GM19324 (cell line): ENCODE results near the gene SLC15A3.
"Not testable (repeated sequence)": the region's sequence is repeated elsewhere in the genome, so short reads cannot be mapped to it uniquely, and the experiment has no call there.

Source experiments
- ATAC-seq: cut with Tn5 transposase; IDR thresholded peaks from one replicate; pipeline ENCODE4 v1.9.1; 2021; ENCODE audit warnings: mild to moderate bottlenecking, moderate library complexity; ENCODE audit not compliant: unreplicated experiment, low FRiP score

The SLC15A3 gene

DNA sequence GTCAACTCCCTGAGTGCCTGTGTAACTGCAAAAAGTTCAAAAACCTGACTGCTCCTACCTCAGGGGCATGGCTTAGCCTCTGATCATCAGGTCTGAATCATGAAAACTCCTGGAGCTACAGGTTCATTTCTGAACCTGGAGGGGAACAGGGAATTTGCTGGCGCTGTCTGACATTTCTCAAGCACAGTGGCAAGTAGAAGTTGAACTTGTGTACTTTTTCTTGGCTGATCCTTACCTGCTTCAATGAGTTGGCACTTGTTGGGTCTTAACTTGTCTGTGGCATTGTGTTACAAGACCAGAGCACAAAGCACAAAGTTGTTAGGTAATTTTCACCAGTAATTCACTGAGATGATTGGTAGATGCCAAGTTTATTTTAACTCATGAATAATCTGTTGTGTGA is 34.7 kb downstream of the SLC15A3 start:
- no peak for ATAC-seq

DNA sequence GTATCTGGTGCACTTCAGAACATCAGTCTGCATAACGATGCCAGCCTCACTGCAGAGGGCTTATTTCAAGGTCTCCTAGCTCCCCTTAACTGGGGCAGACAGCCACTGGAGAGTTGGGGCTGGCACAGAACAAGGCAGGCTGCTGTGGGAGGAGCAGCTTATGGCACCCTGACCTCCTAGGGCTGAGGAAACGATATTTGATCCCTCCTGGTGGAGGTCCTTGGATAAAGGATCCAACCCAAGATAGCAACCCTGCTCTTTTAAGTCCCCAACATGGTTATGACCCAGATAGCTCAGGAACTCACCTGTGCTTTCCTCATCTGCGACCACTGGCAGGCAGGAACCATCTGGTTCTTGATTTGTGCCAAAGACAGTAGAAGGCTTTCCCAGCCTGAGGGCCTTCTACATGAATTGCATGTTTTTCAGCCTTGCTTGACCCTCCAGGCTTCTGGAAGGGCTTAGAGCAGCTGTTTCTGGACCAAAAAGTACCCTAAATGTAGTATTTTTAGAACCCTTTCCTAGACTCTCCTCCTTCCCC is 35.2 kb downstream of the SLC15A3 start:
- ATAC-seq, result no peak

DNA sequence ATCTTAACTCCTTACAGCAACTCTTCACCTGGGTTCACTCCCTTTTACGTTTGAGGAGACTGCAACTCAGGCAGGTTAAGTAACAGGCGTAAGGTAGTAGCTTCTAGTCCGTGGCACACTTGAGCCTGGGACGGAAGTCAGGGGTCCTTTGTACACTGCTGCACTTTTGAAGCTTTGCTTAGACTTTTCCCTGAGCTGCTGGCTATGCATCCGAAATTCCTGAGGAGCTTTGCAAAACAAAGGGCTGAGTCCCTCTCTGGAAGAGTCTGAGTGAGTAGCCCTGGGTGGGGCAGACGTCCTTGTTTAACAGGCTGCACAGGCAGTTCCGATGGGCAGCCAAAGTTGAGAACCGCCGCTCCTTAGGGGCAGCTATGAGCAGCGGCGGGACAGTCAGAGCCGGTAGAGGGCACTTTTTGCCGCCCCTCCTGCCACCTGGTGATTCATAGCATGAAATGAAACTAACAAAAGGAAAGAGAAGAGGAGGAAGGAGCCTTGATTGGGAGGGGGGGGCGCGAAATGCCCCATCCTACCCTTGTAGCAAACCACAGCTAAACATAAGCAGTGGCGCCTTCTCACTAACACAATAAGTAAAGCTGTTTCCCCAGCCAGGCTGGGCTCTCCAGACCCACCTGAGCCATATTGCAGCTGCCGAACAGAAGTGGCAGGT is 36.6 kb downstream of the SLC15A3 start:
- peak; percentile 41 for ATAC-seq

DNA sequence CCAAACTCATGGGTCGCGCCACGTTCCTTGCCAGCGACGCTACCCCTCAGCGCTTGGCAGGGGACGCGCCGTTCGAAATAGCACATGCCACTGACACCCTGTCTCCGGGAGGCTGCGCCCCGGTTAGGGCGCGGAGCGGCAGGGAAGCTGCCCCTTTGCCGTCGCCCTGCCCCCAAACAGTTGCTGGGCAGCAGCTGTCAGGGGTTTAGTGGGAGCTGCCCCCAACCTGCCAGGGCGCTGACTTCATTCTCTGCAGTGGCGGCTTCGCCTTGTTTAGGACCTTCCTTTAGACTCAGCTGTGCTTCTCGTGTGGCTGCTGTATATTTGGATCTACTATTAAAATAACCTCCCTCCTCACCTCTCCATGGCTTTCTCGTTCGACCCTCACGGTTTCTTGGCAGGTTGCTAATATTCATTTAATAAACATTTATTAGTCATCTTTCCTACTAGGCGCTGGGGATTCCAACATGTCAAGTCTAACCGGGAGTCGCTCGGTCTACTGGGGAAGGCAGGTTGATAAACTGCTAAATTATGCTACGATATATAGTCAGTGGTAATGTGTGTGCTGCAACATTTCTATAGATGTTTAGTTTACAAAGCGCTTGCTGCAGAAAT is 37.2 kb downstream of the SLC15A3 start:
- ATAC-seq, result no peak

DNA sequence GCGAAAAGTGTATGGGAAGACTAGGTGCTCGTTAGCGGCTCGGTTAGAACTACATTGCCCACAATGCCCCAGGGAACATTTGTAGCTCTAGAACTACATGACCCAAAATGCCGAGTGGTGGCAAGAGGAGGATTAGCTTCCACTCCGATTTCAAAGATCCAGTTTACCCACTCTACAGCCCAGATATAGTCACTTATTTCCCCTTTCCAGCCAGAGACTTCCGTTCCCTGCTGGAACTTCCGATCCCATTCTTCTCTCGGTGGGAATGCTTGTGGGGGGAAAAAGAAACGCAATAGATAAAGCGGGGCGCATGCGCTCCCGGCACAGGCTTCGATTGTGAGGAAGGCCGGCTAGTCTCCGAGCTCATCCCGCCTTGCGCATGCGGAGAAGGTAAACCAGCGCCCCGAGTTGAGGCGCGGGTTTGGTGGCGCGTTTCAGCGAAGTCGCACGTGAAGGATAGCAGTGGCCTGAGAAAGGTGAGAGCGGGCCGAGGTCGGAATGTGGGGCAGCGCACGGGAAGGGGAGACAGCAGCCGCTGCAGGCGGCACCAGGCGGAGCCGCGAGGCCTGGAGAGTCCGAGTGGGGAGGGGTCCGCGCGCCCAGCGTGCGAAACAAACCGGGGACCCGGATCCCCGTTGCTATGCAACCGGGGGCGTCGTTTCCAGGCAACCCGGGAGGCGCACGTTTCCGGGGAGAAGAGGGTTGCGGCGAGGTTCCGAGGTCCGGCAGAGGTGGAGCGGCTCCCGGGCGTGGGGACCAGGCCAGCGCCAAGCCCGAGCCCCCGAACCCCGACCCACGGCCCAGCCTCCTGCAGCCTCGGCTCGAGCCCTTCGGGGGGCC is 38.0 kb downstream of the SLC15A3 start, which contains the start of gene TMEM109:
Gene TMEM109, plus strand, starts transcription at position 366 of the 840 bp plus-strand sequence. CDS start 5,536 bp downstream, outside the sequence.
- ATAC-seq, result peak; percentile 56

DNA sequence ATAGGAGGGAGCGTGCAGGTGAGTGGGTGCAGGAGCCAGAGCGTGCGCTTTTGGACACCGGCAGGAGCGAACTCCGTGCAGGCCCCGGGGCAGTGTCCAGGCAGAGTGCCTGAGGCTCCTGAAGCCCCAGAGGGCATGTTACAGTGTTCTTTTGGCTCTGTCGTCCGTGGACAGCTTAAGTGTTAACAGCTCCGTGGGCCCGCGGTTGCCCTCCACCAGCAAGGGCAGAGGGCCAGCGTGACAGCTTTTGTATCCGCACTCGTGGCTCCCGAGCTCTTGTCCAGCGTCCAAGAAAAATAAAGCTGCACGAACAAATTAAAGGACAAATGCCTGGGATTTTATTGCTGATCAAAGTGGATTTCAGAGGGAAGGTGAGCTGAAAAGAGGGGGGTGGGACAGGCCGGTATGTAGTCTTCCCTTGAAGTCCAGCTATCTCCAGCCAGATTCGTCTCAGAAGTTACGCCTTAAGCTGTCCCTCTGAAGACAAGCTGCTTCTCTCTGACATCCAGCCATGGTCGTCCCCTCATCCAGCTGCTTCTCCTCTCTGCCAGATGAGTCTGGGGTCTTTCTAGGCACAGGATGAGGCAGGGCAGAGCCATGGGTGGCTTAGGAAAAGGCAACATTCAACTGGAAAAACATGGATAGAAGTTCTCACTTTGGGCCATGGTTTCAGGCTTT is 39.0 kb downstream of the SLC15A3 start:
- no peak for ATAC-seq

DNA sequence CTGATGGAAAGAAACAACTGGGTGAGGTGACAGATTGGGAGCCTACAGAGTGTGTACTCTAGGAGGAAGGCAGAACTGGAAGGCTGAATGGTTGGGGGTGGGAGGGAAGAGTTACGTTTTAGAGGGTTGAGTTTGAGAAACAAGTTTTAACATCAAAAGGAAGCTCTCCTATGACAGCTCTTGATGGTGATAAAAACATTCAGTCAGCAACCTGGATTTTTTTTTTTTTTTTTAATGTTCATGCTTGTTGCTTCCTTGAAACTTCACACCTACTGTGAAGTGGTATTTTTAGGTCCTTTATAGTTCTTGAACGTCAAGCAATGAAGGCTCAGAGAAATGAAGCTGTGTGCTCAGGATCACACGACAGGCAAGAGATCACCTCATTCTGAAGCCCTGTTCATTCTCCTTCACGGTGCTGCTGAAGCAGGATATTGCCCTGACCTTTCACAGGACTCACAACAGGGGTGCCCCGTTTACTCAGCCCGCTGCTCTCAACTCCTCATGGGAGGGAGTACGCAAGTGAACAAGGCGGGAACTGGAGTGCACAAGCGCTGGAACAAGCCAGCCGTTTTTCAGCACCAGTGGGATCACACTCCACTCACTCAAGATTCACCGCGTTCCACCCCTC is 39.6 kb downstream of the SLC15A3 start:
- ATAC-seq, result no peak

DNA sequence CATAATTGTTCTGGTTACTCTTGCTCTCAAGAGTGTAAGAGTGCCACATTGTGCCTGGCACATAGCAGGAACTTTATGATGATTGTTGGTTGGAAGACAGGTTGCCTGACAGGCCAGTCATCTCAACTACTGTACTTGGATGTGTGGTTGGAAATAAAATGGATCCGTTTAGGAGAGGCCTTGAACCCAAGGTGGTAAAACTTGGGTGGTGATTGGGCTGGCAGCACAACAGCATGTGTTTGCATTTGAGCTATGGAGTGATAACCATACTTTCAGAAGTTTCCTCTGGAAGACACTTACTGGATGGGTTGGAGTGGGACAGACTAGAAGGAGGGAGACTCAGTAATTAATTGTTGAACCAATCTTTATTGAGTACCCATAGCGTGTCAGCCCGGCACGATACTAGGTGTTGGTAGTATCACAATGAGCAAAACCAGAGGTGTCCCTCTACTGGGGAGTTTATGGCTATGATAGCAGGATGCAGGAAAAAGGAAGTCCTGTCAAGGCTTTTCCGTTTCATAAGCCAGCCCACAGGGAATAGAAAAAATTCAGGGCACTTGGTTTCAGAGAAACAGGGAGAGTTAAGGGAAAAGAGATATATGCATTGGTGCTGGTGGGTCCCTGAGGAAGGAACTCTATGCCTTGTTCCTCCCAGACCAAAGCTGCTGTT is 41.1 kb downstream of the SLC15A3 start:
- ATAC-seq, result no peak

DNA sequence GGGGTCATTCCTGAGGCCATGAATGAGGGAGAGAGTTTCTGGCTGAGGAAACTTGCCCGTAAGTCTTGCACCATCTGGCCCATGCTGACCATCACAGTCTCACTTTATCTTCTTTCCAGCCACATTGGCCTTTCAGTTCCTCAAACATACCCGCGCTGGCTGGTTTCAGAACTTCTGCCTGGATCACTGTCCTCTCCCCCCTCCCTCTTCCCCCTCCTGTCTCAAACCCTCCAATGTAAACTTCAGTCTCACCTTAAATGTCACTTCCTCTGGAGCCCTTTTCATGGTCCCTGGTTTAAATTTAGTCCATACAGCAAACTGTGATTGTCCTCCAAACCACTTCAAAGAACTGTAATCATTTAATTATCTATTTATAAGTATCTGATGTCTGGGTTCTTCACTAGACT is 41.7 kb downstream of the SLC15A3 start:
- peak; percentile 35 for ATAC-seq

DNA sequence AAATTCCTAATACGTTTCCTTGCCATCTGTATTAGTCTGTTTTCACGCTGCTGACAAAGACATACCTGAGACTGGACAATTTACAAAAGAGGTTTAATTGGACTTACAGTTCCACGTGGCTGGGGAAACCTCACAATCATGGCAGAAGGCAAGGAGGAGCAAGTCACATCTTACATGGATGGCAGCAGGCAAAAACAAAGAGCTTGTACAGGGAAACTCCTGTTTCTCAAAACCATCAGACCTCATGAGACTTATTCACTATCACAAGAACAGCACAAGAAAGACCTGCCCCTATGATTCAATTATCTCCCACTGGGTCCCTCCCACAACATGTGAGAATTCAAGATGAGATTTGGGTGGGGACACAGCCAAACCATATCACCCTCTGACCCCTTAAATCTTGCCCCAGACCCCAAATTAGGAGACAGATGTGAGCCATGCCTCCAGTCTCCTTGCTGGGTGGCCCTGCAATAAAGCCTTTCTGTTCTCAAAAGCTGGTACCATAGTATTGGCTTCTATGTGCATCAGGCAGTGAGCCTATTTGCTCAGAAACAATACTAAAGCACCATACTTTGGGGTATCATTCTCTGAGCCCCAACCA is 42.2 kb downstream of the SLC15A3 start:
- not testable (repeated sequence) for ATAC-seq

DNA sequence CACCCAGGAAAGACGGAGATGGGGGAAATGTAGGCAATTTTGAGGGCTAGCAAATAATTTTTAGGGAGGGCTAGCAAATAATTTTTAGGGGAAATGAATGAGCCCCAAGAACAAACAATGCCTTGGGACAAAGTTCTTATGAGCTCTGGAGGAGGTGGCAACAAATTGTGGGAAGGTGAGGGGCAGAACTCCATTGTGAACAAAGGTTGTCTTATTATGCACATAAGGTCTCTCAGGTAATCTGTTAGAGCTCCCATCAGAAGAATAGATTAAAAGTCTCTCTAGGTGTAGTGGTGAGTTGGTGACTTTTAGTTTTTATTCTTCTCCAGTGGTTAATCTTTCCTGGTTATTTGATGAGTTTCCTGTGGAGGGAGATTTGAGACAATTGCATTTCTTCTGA is 43.2 kb downstream of the SLC15A3 start:
- no peak for ATAC-seq

DNA sequence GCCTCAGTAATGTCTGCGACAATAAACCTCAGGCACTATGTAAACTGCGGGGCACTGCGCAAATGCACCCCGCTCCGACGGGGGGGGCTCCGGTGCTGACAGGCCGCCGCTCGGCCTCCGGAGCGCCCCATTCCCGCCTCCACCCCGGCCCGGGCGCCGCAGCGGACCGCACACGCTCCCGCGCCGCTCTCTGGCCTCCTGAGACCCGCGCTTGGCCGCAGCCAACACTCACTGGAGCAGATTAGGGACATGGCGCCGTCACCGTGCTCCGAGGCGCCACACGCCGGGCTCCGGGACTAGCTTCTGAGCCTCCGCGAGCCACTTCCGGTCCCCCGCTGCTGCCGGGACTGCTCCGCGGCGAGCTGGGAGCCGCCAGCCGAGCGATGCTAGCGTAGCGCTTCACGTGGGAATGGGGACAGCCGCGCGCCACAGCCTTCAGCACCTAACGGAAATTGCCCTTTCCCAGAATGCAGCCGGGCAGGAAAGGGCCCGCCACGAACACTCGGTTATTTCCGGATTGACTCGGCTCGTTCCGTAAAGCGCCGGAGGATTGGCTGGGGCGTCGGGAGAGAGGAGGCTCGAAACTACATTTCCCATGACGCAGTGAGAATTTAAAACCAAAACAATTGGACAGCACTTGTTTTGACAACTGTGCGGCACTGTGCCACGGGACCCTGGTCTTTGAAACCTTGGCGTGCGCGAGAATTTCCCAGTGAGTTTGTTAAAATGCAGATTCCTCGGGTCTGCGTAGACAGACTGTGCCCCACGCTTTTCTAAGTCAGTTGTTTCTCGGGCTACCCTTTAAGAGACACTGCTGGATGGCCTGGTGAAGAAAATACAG is 45.6 kb downstream of the SLC15A3 start, which contains the start of gene PRPF19:
Gene PRPF19, minus strand, starts transcription at position 454 of the 841 bp plus-strand sequence. Its CDS starts 203 bp downstream, at position 251.
- ATAC-seq, result peak; percentile 84

DNA sequence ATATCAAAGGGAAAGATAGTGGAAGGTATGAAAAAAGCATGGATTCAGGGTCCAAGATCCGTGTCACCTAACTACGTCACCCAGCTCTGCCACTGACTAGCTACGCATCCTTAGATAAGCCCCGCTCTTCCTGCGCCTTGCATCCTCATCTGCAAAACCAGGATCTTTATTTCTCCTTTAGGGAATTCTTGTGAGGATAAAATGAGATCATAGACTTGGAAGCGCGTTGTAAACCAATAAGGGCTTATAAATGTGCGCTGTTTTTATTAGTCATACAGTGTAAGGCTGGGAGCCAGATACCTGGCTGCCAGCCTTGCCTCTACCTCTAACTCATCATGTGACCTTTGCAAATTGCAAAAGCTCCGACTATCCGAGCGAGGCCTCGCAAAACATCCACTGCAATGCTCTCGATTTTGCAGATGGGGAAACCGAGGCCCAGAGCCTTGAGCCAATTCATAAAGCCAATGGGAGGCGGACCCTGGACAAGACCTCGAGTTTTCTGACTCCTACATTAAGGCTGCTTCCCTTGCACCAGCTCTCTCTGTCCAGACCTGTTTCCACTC is 46.3 kb downstream of the SLC15A3 start:
- no peak for ATAC-seq

DNA sequence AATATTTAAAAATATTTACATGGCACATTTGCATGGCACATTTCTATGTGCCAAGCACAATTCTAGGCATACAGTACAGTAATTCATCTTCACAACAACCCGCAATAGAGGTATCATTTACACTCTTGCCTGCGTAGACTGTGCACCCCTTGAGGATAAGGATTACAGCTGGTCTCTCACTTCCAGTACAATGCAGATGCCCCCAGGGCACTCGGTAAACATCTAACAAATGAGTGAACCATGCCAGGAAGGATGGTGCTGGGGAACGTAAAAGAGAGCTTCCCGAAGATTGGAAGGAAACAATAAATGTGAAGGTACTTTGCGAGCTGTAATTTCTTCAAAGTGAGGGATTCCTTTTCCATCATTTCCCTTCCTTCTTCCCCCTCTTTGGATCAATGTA is 46.9 kb downstream of the SLC15A3 start:
- no peak for ATAC-seq

DNA sequence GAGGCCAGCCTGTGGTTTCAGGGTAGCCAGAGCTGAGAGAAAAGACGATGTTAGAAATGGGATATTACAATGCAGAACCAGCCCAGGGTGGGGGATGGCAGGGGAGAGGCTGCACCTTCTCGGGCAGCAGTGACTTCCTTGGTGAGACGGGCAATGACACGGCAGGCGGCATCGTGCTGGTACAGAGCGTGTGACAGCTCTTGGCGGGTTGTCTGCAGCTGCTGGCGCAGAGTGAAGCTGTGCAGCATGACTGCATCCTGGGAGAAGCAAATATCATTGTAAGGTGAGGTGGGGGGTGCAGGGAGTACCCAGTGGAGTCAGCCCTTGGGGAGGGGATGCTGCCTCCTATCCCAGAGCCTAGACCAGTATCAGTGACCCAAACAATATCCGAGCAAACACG is 49.4 kb downstream of the SLC15A3 start:
- no peak for ATAC-seq

DNA sequence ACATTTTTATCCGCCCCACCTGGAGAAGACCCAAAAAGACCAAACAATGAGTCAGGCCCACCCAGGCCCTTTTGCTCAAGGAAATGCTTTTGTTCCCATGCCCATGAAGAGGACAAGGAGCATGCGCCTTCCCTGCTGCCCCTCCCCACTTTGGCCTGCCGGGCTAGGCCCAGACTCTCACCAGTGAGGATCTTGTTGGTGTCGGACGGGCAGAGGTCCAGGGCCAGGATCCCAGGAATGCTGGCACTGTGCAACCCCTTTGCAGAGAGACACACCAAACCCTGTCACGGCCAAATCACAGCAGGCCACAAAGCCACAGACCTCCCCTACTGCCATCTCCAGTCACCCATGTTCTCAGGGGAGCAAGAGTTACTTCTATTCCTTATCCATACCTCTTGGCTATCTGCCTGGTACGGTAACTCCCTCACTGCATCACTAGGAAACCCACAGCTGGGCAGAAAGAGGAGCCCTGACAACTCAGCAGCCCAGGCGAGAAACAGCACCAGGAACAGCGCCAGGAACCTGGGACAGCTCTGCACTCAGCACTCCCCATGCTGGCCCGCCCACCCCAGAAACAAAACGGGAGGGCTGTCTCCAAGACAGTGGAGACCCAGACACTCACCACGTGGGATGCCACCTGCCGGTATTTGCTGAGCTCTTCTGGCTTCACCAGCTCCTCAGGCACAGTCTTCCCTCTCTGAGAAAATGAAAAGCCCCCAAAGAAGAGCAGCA is 51.1 kb downstream of the SLC15A3 start:
- no peak for ATAC-seq

DNA sequence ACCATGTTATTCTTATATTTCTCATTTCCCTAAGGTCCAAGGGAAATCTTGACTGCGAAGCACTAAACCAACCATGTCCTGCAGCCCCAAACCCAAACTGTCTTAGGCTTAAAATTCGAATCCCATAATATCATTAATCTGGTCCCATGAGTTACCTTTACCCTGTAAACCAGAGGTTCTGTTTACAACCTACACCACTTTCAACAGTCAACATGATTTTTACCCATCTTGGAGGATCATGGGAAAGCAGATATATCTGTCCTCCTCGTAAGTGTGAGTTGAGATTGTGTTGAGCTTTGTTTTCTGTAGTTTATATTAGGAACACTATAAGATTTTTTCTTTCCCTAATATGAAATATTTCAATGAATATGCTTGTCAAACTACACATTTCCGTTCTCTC is 52.0 kb downstream of the SLC15A3 start:
- ATAC-seq, result no peak
